ENCODE data around the gene DEPDC5. TPM values are rescaled to one million over a fixed set of nuclear protein-coding genes. Genes with fewer than 3 reads are reported as not detected.
A peak's percentile ranks its signal among the peaks of the same experiment; 100 is the strongest.

The DEPDC5 gene
- total RNA-seq, 1 donor from 2014 or later, result 15.2 TPM

GRCh38 chr22:31852691-31853421 is 99.0 kb downstream of the DEPDC5 start:
- no peak for DNase-seq

GRCh38 chr22:31853736-31854495 is 100.1 kb downstream of the DEPDC5 start:
- no peak for DNase-seq

- peak; percentile 48 for DNase-seq
Measured at GRCh38 chr22:31857247-31857646, 103.4 kb downstream of the DEPDC5 start.

- no peak for DNase-seq
Measured at GRCh38 chr22:31861226-31861840, 107.5 kb downstream of the DEPDC5 start.

GRCh38 chr22:31866918-31867317 is 113.1 kb downstream of the DEPDC5 start:
- no peak for DNase-seq

- DNase-seq, result no peak
Measured at GRCh38 chr22:31867386-31868153, 113.8 kb downstream of the DEPDC5 start.

GRCh38 chr22:31869739-31870138 is 115.9 kb downstream of the DEPDC5 start:
- DNase-seq, result no peak

- no peak for DNase-seq
Measured at GRCh38 chr22:31870890-31871289, 117.1 kb downstream of the DEPDC5 start.

GRCh38 chr22:31871480-31871879 is 117.7 kb downstream of the DEPDC5 start:
- DNase-seq, result no peak

- DNase-seq, result no peak
Measured at GRCh38 chr22:31872209-31872608, 118.4 kb downstream of the DEPDC5 start.

GRCh38 chr22:31874821-31875220 is 121.0 kb downstream of the DEPDC5 start:
- no peak for DNase-seq

GRCh38 chr22:31876156-31876920 is 122.5 kb downstream of the DEPDC5 start:
- DNase-seq, result no peak

- DNase-seq, result no peak
Measured at GRCh38 chr22:31879585-31879984, 125.8 kb downstream of the DEPDC5 start.

GRCh38 chr22:31881200-31881599 is 127.4 kb downstream of the DEPDC5 start:
- no peak for DNase-seq

- DNase-seq, result no peak
Measured at GRCh38 chr22:31881865-31882264, 128.0 kb downstream of the DEPDC5 start.

- no peak for DNase-seq
Measured at GRCh38 chr22:31882971-31883370, 129.2 kb downstream of the DEPDC5 start.

- no peak for DNase-seq
Measured at GRCh38 chr22:31883989-31884388, 130.2 kb downstream of the DEPDC5 start.

GRCh38 chr22:31891366-31892079 is 137.7 kb downstream of the DEPDC5 start:
- DNase-seq, result no peak

GRCh38 chr22:31892080-31892433 is 138.2 kb downstream of the DEPDC5 start:
- DNase-seq, result no peak

GRCh38 chr22:31893460-31893859 is 139.6 kb downstream of the DEPDC5 start:
- DNase-seq, result peak; percentile 67
